DLD1 (cell line): ENCODE measurements around the gene HS3ST6.
"Not testable (repeated sequence)": the region's sequence is repeated elsewhere in the genome, so short reads cannot be mapped to it uniquely, and the experiment has no call there.

ENCODE experiments used
- in situ Hi-C: cut with HindIII; loops from 2 replicates; pipeline ENCODE4 v1.10.0; 2017; ENCODE audit warnings: low sequenced_read_pairs

HS3ST6 gene

DNA sequence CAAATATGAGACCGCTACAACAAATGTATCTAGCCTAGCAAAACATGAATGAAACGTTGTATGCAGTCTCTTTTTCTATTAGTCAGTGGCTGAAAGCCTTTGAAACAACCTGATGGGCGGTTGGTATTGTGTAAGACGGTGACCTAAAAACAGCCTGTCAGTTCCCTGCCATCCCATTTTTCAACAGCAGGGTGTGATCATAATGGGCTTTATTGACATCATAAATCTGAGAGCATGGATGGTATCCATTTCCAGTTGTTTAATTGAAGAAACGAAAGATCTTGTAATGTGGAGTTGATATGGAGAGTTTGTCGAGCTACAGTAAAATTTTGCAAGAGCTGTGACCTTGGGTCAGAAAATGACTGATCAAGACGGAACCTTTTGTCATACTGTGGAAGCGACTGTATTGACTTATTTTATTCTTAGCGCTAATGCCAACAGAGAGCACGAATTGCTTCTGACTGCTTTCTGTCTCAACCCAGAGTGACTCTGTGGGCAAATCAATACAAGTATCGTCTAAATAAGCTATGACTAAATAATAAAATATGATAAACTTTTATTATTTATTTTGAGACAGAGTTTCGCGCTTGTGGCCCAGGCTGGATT is 34.0 kb downstream of the HS3ST6 start:
- in situ Hi-C loops, result no loop called here

DNA sequence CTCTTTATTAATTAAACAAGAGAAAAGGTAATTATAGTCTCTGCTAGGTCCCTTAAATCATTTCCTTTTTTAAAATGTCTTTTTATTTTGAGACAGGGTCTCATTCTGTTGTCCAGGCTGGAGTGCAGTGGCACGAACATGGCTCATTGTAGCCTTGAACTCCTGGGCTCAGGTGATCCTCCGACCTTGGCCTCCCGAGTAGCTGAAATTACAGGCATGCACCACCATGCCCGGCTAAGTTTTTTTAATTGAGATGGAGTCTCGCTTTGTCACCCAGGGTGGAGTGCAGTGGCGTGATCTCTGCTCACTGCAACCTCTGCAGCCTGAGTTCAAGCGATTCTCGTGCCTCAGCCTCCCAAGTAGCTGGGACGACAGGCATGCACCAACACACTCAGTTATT is 37.0 kb downstream of the HS3ST6 start:
- in situ Hi-C loops, result not testable (repeated sequence)

DNA sequence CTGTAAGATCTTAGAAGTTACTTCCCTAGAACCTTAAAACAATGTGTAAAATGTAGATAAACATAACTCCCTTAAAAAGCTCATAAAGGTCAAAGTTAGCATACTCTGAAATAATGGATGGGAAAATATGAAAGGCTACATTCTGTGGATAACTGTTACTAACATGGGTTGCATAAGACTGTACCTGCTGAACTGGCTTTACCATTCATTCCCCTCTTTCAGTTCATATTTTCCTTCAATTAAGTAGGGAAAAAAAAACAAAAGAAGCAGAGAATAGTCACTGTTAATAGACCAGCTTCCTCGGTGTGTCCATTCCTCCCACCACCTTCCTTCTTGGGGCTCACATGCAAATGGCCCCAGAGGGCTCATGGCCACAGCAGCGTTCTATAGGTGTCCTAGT is 38.7 kb downstream of the HS3ST6 start:
- in situ Hi-C loops, result no loop called here

DNA sequence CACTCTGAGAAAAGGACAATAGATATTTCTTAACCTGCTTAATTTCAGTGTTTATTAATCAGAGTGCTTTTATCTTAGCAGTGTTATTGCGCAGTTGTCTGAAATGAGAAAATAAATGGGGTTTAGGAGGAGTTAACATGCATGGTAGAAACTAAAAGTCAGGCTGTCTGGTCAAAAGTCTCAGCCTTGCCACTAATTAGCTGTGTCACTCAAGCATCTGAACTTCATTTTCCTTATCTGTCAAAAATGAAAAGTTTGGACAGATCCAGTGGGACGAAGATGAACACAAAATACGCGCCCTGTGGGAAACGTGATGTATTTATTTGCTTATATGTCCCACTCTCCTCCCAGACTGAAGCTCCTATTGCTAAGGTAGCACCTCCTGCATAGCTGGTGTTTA is 40.0 kb downstream of the HS3ST6 start:
- in situ Hi-C loops, result no loop called here

DNA sequence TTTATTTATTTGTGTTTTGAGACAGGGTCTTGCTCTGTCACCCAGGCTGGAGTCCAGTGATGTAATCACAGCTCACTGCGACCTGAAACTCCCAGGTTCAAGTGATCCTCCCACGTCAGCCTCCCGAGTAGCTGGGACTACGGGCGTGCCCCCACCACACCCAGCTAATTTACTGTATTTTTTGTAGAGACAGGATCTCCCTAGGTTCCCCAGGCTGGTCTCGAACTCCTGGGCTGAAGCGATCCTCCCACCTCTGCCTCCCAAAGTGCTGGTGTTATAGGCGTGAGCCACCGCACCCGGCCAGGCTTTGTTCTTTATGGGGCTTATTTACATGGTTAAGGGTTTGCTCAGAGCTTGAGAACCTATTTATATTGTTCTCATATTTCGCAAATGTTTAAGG is 40.4 kb downstream of the HS3ST6 start:
- in situ Hi-C loops, result no loop called here

DNA sequence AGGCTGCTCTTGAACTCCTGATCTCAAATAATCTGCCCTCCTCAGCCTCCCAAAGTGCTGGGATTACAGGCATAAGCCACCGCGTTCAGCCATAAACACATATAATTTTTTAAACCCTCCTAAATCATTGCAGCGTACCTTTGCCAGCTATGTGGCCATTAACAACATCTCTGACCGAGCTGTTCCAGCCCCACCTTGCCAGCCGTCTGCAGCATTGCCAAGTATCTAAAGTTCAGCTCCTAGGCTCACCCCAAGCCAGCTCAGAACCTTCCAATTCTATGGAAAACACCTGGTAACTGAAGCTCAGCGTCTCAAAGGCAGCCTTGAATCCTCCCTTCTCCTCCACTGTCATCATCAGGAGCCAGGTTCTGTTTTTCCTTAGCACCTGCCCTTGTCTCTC is 41.1 kb downstream of the HS3ST6 start:
- in situ Hi-C loops, result no loop called here

DNA sequence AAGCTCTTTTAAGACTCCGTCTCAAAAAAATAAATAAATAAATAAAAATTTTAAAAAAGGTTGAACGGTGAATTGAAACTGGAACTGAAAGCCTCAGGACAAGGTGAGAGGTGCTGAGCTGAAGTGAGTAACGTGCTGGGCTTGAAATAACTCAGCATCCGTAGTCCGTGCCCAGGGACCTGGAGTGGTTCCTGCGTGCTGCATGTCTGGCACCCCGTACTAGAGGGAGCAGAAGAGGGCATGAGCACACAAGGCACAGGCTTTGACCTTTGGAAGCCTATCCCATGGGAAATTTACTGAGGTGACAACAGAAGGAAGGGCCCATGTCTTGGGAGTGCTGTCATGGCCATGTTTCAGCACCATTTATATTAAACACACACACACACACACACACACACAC is 41.7 kb downstream of the HS3ST6 start:
- in situ Hi-C loops, result no loop called here

DNA sequence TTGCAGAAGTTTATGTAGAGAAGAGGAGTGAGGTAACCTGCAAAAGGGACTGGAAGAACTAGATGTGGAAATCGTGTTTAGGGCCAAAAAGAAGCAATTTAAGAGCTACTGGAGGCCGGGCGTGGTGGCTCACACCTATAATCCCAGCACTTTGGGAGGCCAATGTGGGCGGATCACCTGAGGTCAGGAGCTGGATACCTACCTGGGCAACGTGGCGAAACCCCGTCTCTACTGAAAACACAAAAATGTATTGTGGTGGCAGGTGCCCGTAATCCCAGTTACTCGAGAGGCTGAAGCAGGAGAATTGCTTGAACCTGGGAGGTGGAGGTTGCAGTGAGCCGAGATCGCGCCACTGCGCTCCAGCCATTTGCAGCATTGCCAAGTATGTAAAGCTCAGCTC is 42.1 kb downstream of the HS3ST6 start:
- in situ Hi-C loops, result not testable (repeated sequence)

DNA sequence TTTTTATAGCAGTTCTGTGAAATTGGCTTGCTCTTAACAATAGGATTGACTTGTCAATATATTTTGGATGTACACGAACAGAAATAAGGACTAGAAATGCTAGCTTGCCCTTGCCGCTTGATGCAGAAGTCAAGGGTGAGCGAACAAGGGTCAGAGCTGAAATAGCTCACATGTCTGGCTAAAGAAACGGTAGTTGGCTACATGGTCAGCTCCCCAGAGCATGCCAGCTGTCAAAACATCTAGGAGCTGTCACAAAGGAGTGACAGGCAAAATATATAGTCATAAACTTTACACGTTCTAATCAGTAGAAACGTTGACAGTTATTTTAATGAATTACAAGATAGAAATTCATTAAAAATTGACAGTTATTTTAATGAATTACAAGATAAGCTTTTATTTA is 43.4 kb downstream of the HS3ST6 start:
- in situ Hi-C loops, result no loop called here

DNA sequence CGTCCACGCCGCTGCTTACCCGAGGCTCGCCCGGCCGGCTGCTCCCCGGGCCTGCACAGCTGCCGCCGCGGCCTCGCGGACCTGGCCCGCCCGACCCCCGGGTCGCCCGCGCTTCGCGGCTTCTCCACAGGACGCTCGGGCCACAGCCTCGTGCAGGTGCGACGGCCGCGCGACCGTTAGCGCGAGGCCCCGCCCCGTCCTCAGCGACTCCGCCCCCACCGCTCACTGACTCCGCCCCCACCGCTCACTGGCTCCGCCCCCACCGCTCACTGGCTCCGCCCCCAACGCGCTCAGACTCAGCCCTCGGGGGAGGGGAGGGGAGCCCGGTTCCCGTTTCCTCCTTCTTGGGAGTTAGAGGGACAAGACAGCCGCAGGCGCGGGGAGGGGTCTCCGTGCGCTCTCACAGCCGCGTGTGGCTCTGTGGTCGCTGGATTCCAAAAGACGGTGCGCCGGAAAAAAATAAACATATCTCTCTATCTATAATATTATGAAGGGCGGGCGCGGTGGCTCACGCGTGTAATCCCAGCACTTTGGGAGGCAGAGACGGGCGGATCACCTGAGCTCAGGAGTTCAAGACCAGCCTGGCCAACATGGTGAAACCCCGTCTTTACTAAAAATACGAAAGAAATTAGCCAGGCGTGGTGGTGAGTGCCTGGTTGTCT is 46.1 kb downstream of the HS3ST6 start, which contains the start of gene MEIOB:
Gene MEIOB (minus strand): TSS at position 191 of the 662 bp plus-strand sequence. CDS start 3,989 bp downstream, outside the sequence.
- in situ Hi-C loops, result no loop called here

DNA sequence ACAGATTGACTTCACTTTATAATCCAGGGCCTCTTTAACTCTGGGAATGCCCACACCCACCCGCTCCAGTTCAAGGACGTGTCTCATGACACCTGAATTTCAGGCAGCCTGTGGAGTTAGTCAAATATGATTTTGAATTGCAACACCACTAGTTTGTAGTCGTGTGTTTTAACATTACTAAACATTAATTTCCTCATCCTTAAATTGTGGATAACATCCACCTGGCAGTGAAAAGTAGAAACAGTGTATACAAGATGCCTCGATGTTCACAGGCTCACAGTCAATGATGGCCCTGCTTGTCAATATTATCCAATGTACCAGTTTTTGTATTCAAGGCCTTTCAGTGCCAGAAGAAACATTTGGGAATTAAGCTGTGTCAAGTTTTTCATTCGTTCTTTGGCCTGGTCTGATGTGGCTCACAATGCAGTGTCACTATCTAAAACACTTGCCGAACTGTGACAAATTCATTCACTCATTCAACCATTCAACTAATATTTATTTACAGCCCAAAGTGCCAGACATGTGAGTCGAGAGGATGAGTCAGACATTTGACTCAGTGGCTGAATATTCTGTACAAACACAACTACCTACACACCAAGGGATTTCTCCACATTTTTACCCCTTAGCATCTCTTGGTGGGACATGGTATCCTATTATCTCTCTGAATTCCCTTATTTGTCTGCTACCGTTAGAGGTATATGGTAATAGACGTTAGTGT is 47.7 kb downstream of the HS3ST6 start:
- in situ Hi-C loops, result no loop called here

DNA sequence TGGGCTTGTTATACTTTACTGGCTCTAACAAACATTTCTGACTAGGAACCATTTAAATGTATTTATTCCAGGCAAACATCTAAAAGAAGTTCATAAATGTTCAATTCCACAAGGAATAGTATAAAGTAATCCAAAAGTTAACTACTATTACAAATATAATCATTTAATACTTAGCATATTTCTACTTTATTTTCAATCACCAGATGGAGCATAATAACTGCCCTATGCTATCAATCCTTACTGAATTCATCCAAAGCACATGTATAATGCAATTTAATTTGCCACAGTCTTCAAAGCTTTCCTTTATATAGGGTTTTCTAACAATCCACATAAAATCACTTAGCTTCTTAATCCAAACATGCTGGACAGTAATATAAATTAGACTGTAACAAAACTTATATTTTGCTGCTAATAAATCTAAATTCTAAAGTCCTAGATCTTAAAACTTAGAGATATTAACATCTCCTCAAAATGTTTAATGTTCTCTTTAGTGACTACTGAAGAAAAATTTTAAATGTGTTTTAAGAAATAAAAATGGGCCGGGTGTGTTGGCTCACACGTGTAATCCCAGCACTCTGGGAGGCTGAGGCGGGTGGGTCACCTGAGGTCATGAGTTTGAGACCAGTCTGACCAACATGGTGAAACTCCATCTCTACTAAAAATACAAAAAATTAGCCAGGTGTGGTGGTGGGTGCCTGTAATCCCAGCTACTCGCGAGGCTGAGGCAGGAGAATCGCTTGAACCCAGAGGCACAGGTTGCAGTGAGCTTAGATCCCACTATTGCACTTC is 52.1 kb downstream of the HS3ST6 start:
- in situ Hi-C loops, result no loop called here

DNA sequence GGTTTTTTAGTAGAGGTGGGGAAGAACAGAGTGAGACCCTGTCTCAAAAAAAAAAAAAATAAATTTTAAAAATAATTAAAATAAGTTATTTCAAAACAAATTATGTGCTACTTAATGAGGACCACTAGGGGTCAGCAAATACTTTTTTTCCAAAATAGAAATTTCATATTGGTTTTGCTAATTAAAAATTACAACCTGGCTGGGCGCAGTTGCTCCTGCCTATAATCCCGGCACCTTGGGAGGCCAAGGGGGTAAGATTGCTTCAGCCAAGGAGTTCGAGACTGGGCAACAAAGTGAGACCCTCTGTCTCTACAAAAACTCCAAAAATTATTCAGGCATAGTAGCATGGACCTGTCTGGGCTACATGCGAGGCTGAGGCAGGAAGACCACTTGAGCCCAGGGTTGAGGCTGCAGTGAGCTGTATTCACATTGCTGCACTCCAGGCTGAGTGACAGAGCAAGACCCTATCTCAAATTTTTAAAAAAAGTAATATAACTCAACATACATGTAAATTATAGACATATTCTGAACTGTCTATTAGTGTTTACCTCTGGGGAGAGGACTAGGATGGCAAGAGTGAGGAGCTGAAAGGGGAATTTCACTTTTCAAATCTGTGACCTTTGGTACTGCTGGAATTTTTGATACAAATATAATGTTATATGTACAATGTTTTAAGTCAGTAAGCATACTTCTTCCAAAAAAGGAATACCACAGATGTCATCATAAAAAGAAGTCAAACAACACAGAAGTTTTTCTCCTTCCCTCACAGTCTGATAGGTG is 54.3 kb downstream of the HS3ST6 start:
- in situ Hi-C loops, result no loop called here

DNA sequence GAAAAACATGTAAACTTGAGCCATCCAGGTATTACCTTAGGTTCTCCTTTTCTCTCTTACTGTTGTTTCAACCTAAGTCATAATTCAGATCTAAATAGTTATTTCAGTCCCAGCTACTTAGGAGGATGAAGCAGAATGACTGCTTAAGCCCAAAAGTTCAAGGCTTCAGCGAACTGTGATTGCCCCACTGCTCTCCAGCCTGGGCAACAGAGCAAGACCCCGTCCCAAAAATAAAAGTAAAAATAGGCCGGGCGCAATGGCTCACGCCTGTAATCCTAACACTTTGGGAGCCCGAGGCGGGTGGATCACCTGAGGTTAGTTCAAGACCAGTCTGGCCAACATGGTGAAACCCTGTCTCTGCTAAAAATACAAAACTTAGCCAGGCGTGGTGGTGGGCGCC is 55.8 kb downstream of the HS3ST6 start:
- in situ Hi-C loops, result no loop called here

DNA sequence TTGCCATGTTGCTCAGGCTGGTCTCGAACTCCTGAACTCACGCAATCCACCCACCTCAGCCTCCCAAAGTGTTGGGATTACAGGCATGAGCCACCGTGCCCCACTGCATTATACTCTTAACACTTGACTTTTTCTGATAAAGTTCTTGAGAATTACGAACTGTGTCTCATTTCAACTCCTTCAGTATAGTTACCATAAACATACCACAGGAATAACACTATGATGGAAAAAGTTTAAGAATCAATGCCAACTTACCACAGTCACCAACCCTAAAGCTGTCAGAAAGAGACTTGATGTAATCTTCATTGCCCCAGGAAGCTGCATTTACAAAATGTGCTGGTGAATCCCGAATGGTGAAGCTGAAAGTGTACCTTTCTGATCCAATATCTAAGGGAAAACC is 56.5 kb downstream of the HS3ST6 start:
- in situ Hi-C loops, result no loop called here
